OCI-LY3 (cell line): ENCODE results near the gene TARBP2.

Experiments used
- H2AFZ ChIP-seq: fragments of 200-600, 300-600 bp; shearing (Covaris generic); 2 replicates; pipeline ENCODE4 v1.6.0; 2014; ENCODE audit warnings: antibody characterized with exemption, low read depth, low read length
- H3K27ac ChIP-seq: fragments of 200-600, 300-600 bp; sonication (generic); 2 replicates; pipeline ENCODE4 v1.5.1; 2014; ENCODE audit warnings: mild to moderate bottlenecking, low read length, moderate library complexity, mixed read lengths
- H3K27me3 ChIP-seq: fragments of 200-600, 300-600 bp; sonication (generic); 2 replicates; pipeline ENCODE4 v1.6.1; 2014; ENCODE audit warnings: low read depth, low read length, mixed read lengths
- H3K36me3 ChIP-seq: fragments of 200-600, 300-600 bp; sonication (generic); replicated peaks from 2 replicates; pipeline ENCODE3; 2014; ENCODE audit warnings: low read depth, low read length, mixed read lengths
- H3K4me1 ChIP-seq: fragments of 300-600, 200-600 bp; sonication (generic); 2 replicates; pipeline ENCODE4 v1.6.1; 2014; ENCODE audit warnings: low read length, mixed read lengths
- H3K4me2 ChIP-seq: fragments of 200-600, 300-600 bp; sonication (generic); 2 replicates; pipeline ENCODE4 v1.6.1; 2014; ENCODE audit warnings: low read length, mixed read lengths
- H3K4me3 ChIP-seq: fragments of 300-600, 200-600 bp; sonication (generic); 2 replicates; pipeline ENCODE4 v1.5.1; 2014; ENCODE audit warnings: antibody characterized with exemption, mild to moderate bottlenecking, low read length, moderate library complexity
- H3K79me2 ChIP-seq: fragments of 300-600, 200-600 bp; shearing (Covaris generic); 2 replicates; pipeline ENCODE4 v1.6.1; 2014; ENCODE audit warnings: mild to moderate bottlenecking, low read length, mixed read lengths
- H3K9ac ChIP-seq: fragments of 300-600, 200-600 bp; shearing (Covaris generic); 2 replicates; pipeline ENCODE4 v1.6.0; 2014; ENCODE audit warnings: mild to moderate bottlenecking, low read length, moderate library complexity
- H3K9me3 ChIP-seq: fragments of 200-600, 300-600 bp; shearing (Covaris generic); 2 replicates; pipeline ENCODE4 v1.6.1; 2014; ENCODE audit warnings: low read length, mixed read lengths; ENCODE audit not compliant: insufficient read depth
- H4K20me1 ChIP-seq: fragments of 200-600, 300-600 bp; sonication (generic); 2 replicates; pipeline ENCODE4 v1.6.1; 2016; ENCODE audit warnings: low read length, mixed read lengths; ENCODE audit not compliant: insufficient read depth
- EZH2phosphoT487 ChIP-seq: fragments of 200-600 bp; shearing (Covaris generic); IDR thresholded peaks from 2 replicates; pipeline ENCODE4 v1.6.1; 2018; ENCODE audit warnings: antibody characterized with exemption, mixed run types, low read depth
- TF ChIP-seq, protein P1 (sequence below): fragments of 200-600, 300-600 bp; sonication (generic); IDR thresholded peaks from 2 replicates; pipeline ENCODE4 v1.5.1; 2014; ENCODE audit warnings: antibody characterized with exemption, low read length, low read depth

Gene TARBP2

DNA sequence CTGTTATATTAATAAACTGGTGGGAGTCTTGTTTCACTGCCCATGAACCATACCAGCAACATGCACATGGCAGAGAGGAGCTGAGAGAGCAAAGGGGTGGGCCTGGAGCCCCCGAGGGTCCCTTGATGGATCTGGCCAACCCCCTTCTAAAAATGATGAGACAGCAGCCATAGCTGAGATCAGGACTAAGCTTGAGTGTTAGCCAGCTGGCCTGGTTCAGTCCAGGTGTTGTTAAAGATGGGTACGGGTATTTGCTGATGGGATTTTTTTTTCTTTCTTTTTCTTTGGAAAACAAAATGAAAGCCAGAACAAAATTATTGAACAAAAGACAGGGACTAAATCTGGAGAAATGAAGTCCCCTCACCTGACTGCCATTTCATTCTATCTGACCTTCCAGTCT, 33.2 kb upstream of the TARBP2 start:
- Histone ChIP-seq H3K9me3 (no peaks in the 10 kb centered on the region), H3K79me2 (peaks cover 68% of the 10 kb centered on the region), H3K4me3 (no peak overlapping the region), H3K4me1 (no peaks in the 10 kb centered on the region), H3K27ac (no peak overlapping the region), H3K4me2 (no peak overlapping the region), H4K20me1 (peaks cover 45% of the 10 kb centered on the region), H3K9ac (no peak overlapping the region), H2AFZ (no peak overlapping the region), H3K27me3 (no peaks in the 10 kb centered on the region), H3K36me3 (peaks cover 83% of the 10 kb centered on the region)
- TF ChIP-seq, protein P1, sequence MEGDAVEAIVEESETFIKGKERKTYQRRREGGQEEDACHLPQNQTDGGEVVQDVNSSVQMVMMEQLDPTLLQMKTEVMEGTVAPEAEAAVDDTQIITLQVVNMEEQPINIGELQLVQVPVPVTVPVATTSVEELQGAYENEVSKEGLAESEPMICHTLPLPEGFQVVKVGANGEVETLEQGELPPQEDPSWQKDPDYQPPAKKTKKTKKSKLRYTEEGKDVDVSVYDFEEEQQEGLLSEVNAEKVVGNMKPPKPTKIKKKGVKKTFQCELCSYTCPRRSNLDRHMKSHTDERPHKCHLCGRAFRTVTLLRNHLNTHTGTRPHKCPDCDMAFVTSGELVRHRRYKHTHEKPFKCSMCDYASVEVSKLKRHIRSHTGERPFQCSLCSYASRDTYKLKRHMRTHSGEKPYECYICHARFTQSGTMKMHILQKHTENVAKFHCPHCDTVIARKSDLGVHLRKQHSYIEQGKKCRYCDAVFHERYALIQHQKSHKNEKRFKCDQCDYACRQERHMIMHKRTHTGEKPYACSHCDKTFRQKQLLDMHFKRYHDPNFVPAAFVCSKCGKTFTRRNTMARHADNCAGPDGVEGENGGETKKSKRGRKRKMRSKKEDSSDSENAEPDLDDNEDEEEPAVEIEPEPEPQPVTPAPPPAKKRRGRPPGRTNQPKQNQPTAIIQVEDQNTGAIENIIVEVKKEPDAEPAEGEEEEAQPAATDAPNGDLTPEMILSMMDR, result no peak
- no peak for TF ChIP-seq EZH2phosphoT487

DNA sequence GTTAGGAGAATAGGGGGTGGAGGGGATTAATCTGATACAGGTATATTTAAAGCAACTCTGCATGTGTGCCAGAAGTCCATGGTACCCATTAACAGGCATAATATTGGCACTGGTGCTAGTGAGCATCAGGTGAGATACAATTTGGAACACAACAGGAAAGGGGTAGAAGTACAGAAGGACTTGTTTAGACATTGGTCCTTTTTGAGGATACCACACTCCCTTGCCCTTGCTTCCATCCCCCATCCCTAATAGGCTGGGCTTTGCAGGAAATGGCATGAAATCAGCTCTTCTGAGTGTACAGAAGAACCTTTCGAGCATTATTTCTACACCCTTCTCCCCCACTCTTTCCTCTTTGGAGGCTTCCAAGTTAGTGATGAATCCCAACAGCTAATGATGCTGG, 32.8 kb upstream of the TARBP2 start:
- Histone ChIP-seq H3K9ac (no peak overlapping the region), H4K20me1 (peaks cover 42% of the 10 kb centered on the region), H3K9me3 (no peaks in the 10 kb centered on the region), H3K4me2 (no peak overlapping the region), H2AFZ (no peak overlapping the region), H3K79me2 (peaks cover 68% of the 10 kb centered on the region), H3K27me3 (no peaks in the 10 kb centered on the region), H3K27ac (no peak overlapping the region), H3K36me3 (peaks cover 82% of the 10 kb centered on the region), H3K4me3 (no peak overlapping the region), H3K4me1 (no peaks in the 10 kb centered on the region)
- TF ChIP-seq, protein P1, result no peak
- no peak for TF ChIP-seq EZH2phosphoT487

DNA sequence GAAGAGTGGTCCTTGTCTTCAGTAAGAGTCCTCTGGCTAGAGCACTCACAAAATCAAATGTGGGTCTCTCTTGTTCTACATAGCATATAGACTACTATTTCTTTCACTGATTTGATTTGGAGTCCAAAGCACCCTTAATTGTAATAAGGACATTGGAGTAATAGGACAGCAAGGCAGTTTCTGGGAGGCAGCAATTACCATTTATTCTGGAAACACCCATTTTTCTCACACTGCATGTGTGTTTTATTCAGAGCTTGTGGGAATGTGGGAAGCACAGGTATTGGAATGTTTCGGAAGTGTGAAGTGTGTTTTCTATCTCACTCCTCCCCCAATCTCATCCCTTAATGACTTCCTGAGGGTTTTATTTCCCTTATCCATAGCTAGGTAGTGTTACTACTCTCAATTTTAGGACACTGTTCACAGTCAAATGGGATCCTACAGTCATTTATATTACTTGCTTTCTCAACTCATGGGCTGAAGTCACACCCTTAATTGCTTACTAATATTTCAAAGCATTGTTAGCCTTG, 29.0 kb upstream of the TARBP2 start:
- Histone ChIP-seq H3K9me3 (no peaks in the 10 kb centered on the region), H4K20me1 (peaks cover 45% of the 10 kb centered on the region), H2AFZ (no peak overlapping the region), H3K4me2 (no peak overlapping the region), H3K4me1 (no peaks in the 10 kb centered on the region), H3K9ac (no peak overlapping the region), H3K27me3 (no peaks in the 10 kb centered on the region), H3K4me3 (no peak overlapping the region), H3K36me3 (peaks cover 83% of the 10 kb centered on the region), H3K27ac (no peak overlapping the region), H3K79me2 (peaks cover 70% of the 10 kb centered on the region)
- TF ChIP-seq, protein P1, result no peak
- no peak for TF ChIP-seq EZH2phosphoT487

DNA sequence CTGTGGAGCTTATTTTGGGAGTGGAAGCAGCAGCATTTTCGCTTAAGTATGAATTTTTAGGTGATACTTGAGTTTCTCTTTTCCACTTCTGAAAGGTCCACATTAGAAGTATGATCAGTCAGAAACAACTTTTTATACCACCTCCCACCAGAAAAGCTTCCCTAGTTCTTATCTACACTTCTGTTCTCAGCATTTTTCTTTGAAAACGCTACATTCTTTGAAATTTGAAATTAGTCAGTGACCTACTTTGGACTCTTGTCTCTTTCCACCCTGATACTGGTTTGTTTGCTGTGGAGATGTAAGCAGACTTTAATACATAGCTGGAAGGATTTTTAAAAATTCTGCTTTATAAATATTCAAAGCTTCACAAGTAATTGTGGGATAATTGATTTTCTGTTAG, 27.0 kb upstream of the TARBP2 start:
- no peak overlapping the region for H3K9ac ChIP-seq

More for the DNA sequence above, 27.0 kb upstream of the TARBP2 start:
- Histone ChIP-seq H2AFZ (no peak overlapping the region), H3K4me3 (no peak overlapping the region), H3K79me2 (peaks cover 67% of the 10 kb centered on the region), H3K27me3 (no peaks in the 10 kb centered on the region), H3K9me3 (no peaks in the 10 kb centered on the region), H3K4me2 (no peak overlapping the region), H3K4me1 (no peaks in the 10 kb centered on the region), H3K27ac (no peak overlapping the region), H3K36me3 (peaks cover 80% of the 10 kb centered on the region), H4K20me1 (peaks cover 58% of the 10 kb centered on the region)
- no peak for TF ChIP-seq EZH2phosphoT487
